Measurements from ENCODE around the gene MRPL2.

MRPL2 gene

GRCh38 chr6:43024436-43024835 is 34.8 kb downstream of the MRPL2 start:
- Histone ChIP-seq H3K9me2 (replicated peaks; ENCODE audit: control insufficient read depth, low read length) (no peaks in the 10 kb centered on the region), H3K36me3 (ENCODE audit: control insufficient read depth, low read length) (peaks cover 64% of the 10 kb centered on the region)
- TF ChIP-seq EZH2phosphoT487 (IDR thresholded peaks at IDR 0.05; ENCODE audit: borderline replicate concordance, low read length), result no peak
- no peak for TF ChIP-seq CTCF (IDR thresholded peaks at IDR 0.05; ENCODE audit: low read depth, low read length, poor library complexity, severe bottlenecking)

GRCh38 chr6:43021270-43022047 is 37.8 kb downstream of the MRPL2 start, which contains the start of gene RRP36:
TSS of gene RRP36 (plus strand) at chr6:43021623. CDS start at chr6:43021655, 32 bp downstream.
- Histone ChIP-seq H4K20me1 (ENCODE audit: control insufficient read depth, insufficient read depth, low read depth, low read length) (no peaks in the 10 kb centered on the region), H3F3A (ENCODE audit: control insufficient read depth, insufficient read depth) (peaks cover 14% of the 10 kb centered on the region), H3K9me3 (ENCODE audit: control insufficient read depth, insufficient read depth, low read length) (no peaks in the 10 kb centered on the region), H3K27ac (ENCODE audit: low read depth, low read length) (peak within 1 kb of the TSS; percentile 74), H3K4me2 (ENCODE audit: low read length) (peak within 1 kb of the TSS; percentile 74), H3K4me1 (ENCODE audit: control insufficient read depth, low read length) (peaks cover 17% of the 10 kb centered on the region), H3K36me3 (ENCODE audit: control insufficient read depth, low read length) (peaks cover 65% of the 10 kb centered on the region), H3K4me3 (ENCODE audit: low read length) (peak within 1 kb of the TSS; percentile 85), H3K9me2 (replicated peaks; ENCODE audit: control insufficient read depth, low read length) (no peaks in the 10 kb centered on the region), H3K27me3 (ENCODE audit: control insufficient read depth, low read length) (no peaks in the 10 kb centered on the region), H3K79me2 (ENCODE audit: control insufficient read depth, low read length) (peaks cover 40% of the 10 kb centered on the region)
- TF ChIP-seq CTCF (IDR thresholded peaks at IDR 0.05; ENCODE audit: low read depth, low read length, poor library complexity, severe bottlenecking), result no peak

More at GRCh38 chr6:43024436-43024835, 34.8 kb downstream of the MRPL2 start:
- Histone ChIP-seq H3K4me3 (ENCODE audit: low read length) (no peak overlapping the region), H3F3A (ENCODE audit: control insufficient read depth, insufficient read depth) (peaks cover 7% of the 10 kb centered on the region), H4K20me1 (ENCODE audit: control insufficient read depth, insufficient read depth, low read depth, low read length) (no peaks in the 10 kb centered on the region), H3K79me2 (ENCODE audit: control insufficient read depth, low read length) (peaks cover 33% of the 10 kb centered on the region), H3K4me2 (ENCODE audit: low read length) (no peak overlapping the region), H3K27me3 (ENCODE audit: control insufficient read depth, low read length) (no peaks in the 10 kb centered on the region), H3K4me1 (ENCODE audit: control insufficient read depth, low read length) (peaks cover 15% of the 10 kb centered on the region), H3K9me3 (ENCODE audit: control insufficient read depth, insufficient read depth, low read length) (no peaks in the 10 kb centered on the region), H3K27ac (ENCODE audit: low read depth, low read length) (no peak overlapping the region)

GRCh38 chr6:43020847-43021246 is 38.4 kb downstream of the MRPL2 start:
- Histone ChIP-seq H3K9me2 (replicated peaks; ENCODE audit: control insufficient read depth, low read length) (no peaks in the 10 kb centered on the region), H3K4me1 (ENCODE audit: control insufficient read depth, low read length) (peaks cover 23% of the 10 kb centered on the region), H3K27ac (ENCODE audit: low read depth, low read length) (peak overlapping the region; percentile 74), H3K79me2 (ENCODE audit: control insufficient read depth, low read length) (peaks cover 46% of the 10 kb centered on the region), H3K27me3 (ENCODE audit: control insufficient read depth, low read length) (no peaks in the 10 kb centered on the region), H3K4me2 (ENCODE audit: low read length) (peak overlapping the region; percentile 74), H3K36me3 (ENCODE audit: control insufficient read depth, low read length) (peaks cover 60% of the 10 kb centered on the region), H3F3A (ENCODE audit: control insufficient read depth, insufficient read depth) (peaks cover 14% of the 10 kb centered on the region), H4K20me1 (ENCODE audit: control insufficient read depth, insufficient read depth, low read depth, low read length) (no peaks in the 10 kb centered on the region), H3K9me3 (ENCODE audit: control insufficient read depth, insufficient read depth, low read length) (no peaks in the 10 kb centered on the region), H3K4me3 (ENCODE audit: low read length) (peak overlapping the region; percentile 85)
- TF ChIP-seq CTCF (IDR thresholded peaks at IDR 0.05; ENCODE audit: low read depth, low read length, poor library complexity, severe bottlenecking) (no peak), EZH2phosphoT487 (IDR thresholded peaks at IDR 0.05; ENCODE audit: borderline replicate concordance, low read length) (no peak)
